CD14-positive monocyte (primary cell): Measurements from ENCODE around the gene HS3ST6. TPM values are rescaled to one million over a fixed set of nuclear protein-coding genes. Genes with fewer than 3 reads are reported as not detected.

Experiments used
- DNase-seq, 3 donors: peaks; one replicate each; pipeline ENCODE4 v3.0.0-alpha.2; 2011 to 2022
- H2AFZ ChIP-seq: 2 replicates; pipeline ENCODE4 v1.6.0; 2012; ENCODE audit warnings: mild to moderate bottlenecking, low read depth, low read length, inconsistent platforms; ENCODE audit not compliant: insufficient read depth, poor library complexity, severe bottlenecking
- H3K27ac ChIP-seq, 2 donors: 1 replicate in 1 of 2; 2 replicates in 1 of 2; pipeline ENCODE4 v1.5.1; 2012 to 2013; ENCODE audit warnings: low read length in 2 of 2, control low read depth in 1 of 2, inconsistent platforms in 1 of 2, low read depth in 1 of 2, mild to moderate bottlenecking in 1 of 2
- H3K27me3 ChIP-seq, 2 donors: one replicate each; pipeline versions ENCODE4 v1.6.0 to v1.6.1; 2011 to 2013; ENCODE audit warnings: low read length in 2 of 2; ENCODE audit not compliant: control insufficient read depth in 2 of 2, insufficient read depth in 2 of 2
- H3K36me3 ChIP-seq, 2 donors: replicated peaks in 1 of 2; 1 replicate in 1 of 2; 2 replicates in 1 of 2; pipeline versions ENCODE4 v1.5.1 to v1.6.1; 2012 to 2013; ENCODE audit warnings: low read length in 2 of 2, control low read depth in 1 of 2, inconsistent platforms in 1 of 2, mild to moderate bottlenecking in 1 of 2; ENCODE audit not compliant: insufficient read depth in 2 of 2, control insufficient read depth in 1 of 2
- H3K4me1 ChIP-seq, 2 donors: 1 replicate in 1 of 2; 2 replicates in 1 of 2; pipeline versions ENCODE4 v1.5.1 to v1.6.1; 2012 to 2013; ENCODE audit warnings: low read length in 2 of 2, control low read depth in 1 of 2, inconsistent platforms in 1 of 2, mild to moderate bottlenecking in 1 of 2, moderate library complexity in 1 of 2; ENCODE audit not compliant: insufficient read depth in 2 of 2, control insufficient read depth in 1 of 2
- H3K4me2 ChIP-seq: replicated peaks from 2 replicates; pipeline ENCODE3; 2012; ENCODE audit warnings: low read length, moderate library complexity, mild to moderate bottlenecking; ENCODE audit not compliant: poor library complexity, severe bottlenecking; ENCODE audit errors: extremely low read depth
- H3K4me3 ChIP-seq, 3 experiments: fragments of 200-600 bp in 1 of 3; sonication (generic) in 1 of 3; replicated peaks in 1 of 3; 1 replicate in 2 of 3; 2 replicates in 1 of 3; pipeline ENCODE4 v1.5.1; 2011 to 2013; ENCODE audit warnings: low read length in 3 of 3, mild to moderate bottlenecking in 3 of 3, control low read depth in 2 of 3, low read depth in 2 of 3, inconsistent platforms in 1 of 3, moderate library complexity in 1 of 3
- H3K79me2 ChIP-seq: 2 replicates; pipeline ENCODE4 v1.6.0; 2012; ENCODE audit warnings: mild to moderate bottlenecking, control low read depth, inconsistent platforms, low read length, moderate library complexity; ENCODE audit not compliant: insufficient read depth
- H3K9ac ChIP-seq: 2 replicates; pipeline ENCODE4 v1.6.0; 2017; ENCODE audit warnings: low read length, mild to moderate bottlenecking; ENCODE audit not compliant: insufficient read depth, poor library complexity, severe bottlenecking
- H3K9me3 ChIP-seq, 2 donors: replicated peaks in 1 of 2; 1 replicate in 1 of 2; 2 replicates in 1 of 2; pipeline versions ENCODE4 v1.5.1 to v1.6.1; 2012 to 2013; ENCODE audit warnings: low read length in 2 of 2, control low read depth in 1 of 2; ENCODE audit not compliant: control insufficient read depth in 1 of 2, insufficient read depth in 1 of 2
- H4K20me1 ChIP-seq: 2 replicates; pipeline ENCODE4 v1.6.0; 2012; ENCODE audit warnings: mild to moderate bottlenecking, low read length, control low read depth, moderate library complexity; ENCODE audit not compliant: insufficient read depth
- H3K27ac Mint-ChIP-seq, 7 donors: one replicate each; pipeline ENCODE4 v1.8.0; 2020; ENCODE audit warnings: mild to moderate bottlenecking in 7 of 7, mixed read lengths in 7 of 7, moderate library complexity in 6 of 7, inconsistent platforms in 2 of 7
- H3K27me3 Mint-ChIP-seq, 3 donors: one replicate each; pipeline ENCODE4 v1.8.0; 2021 to 2022; ENCODE audit warnings: low read depth in 3 of 3, mild to moderate bottlenecking in 3 of 3, mixed read lengths in 3 of 3, moderate library complexity in 3 of 3, inconsistent platforms in 1 of 3
- H3K36me3 Mint-ChIP-seq, 2 donors: one replicate each; pipeline ENCODE4 v1.8.0; 2020; ENCODE audit warnings: mixed read lengths in 2 of 2, inconsistent platforms in 1 of 2, mild to moderate bottlenecking in 1 of 2
- H3K4me1 Mint-ChIP-seq: one replicate; pipeline ENCODE4 v1.8.0; 2020; ENCODE audit warnings: mild to moderate bottlenecking, mixed read lengths
- H3K4me3 Mint-ChIP-seq, 2 donors: one replicate each; pipeline ENCODE4 v1.8.0; 2020; ENCODE audit warnings: mild to moderate bottlenecking in 2 of 2, mixed read lengths in 2 of 2, moderate library complexity in 1 of 2
- H3K9me3 Mint-ChIP-seq, 7 donors: one replicate each; pipeline ENCODE4 v1.8.0; 2020 to 2022; ENCODE audit warnings: mixed read lengths in 7 of 7, mild to moderate bottlenecking in 6 of 7, moderate library complexity in 6 of 7, inconsistent platforms in 2 of 7
- CTCF ChIP-seq: fragments of 200-600 bp; IDR thresholded peaks from one replicate; pipeline ENCODE4 v1.8.0; 2022; ENCODE audit warnings: antibody characterized with exemption, mild to moderate bottlenecking
- WGBS: methylation state at CpG from one replicate; pipeline ENCODE4 v1.1.5; 2013; ENCODE audit warnings: missing lambda C conversion rate; ENCODE audit not compliant: insufficient coverage; 5-methylcytosine and 5-hydroxymethylcytosine counted together
- intact Hi-C, 2 donors: fragments of 100-400 bp; cut with micrococcal nuclease; formaldehyde crosslinking; loops; one replicate each; pipeline versions ENCODE4 v1.15.0 to v1.15.1; 2023
- polyA plus RNA-seq, 3 donors: library from polyadenylated mRNA; depleted of rRNA in 1 of 3; unstranded in 2 of 3; stranded (reverse) in 1 of 3; fragments of 300-500 nt in 2 of 3; fragments of >200 nt in 1 of 3; fragmentation: Illumina TruSeq in 2 of 3; gene quantifications; 1 replicate in 2 of 3; 2 replicates in 1 of 3; pipeline ENCODE4 v1.2.3, GENCODE V29; 2012 to 2021

The HS3ST6 gene
- polyA plus RNA-seq, 3 donors = not detected

GRCh38 chr16:1938910-1939309 lies 20.7 kb upstream of the HS3ST6 start:
- H3K4me3 Mint-ChIP-seq = peak overlapping the region; percentile 61 to 85
- H3K27ac ChIP-seq = peak overlapping the region; percentile 83 to 86
- H3K4me2 ChIP-seq = peak overlapping the region; percentile 59
- H3K27me3 Mint-ChIP-seq = peaks cover 0 to 1% (median 0%) of the 10 kb centered on the region in 3 donors
- H3K9me3 Mint-ChIP-seq = no peaks in the 10 kb centered on the region
- H3K4me3 ChIP-seq = peak overlapping the region in 1 of 3 experiments; percentile 62
- peaks cover 63% of the 10 kb centered on the region for H3K4me1 Mint-ChIP-seq
- no peaks in the 10 kb centered on the region for H3K27me3 ChIP-seq
- DNase-seq = no peak
- peaks cover 66% of the 10 kb centered on the region for H3K79me2 ChIP-seq
- peaks cover 65 to 77% of the 10 kb centered on the region in 2 donors for H3K4me1 ChIP-seq
- peaks cover 36 to 48% of the 10 kb centered on the region in 2 donors for H3K36me3 ChIP-seq
- no peaks in the 10 kb centered on the region for H3K9me3 ChIP-seq
- no peak for TF ChIP-seq CTCF
- intact Hi-C loops = loop anchor here in 1 of 2 donors (10.0 kb wide), 1 partner anchor 164 kb away; the partner anchor contains the start of genes EME2, MRPS34 and NME3
- peaks cover 38% of the 10 kb centered on the region for H4K20me1 ChIP-seq
- peak overlapping the region; percentile 92 to 98 (median 96) for H3K27ac Mint-ChIP-seq
- H2AFZ ChIP-seq = no peak overlapping the region
- H3K9ac ChIP-seq = peak overlapping the region; percentile 52
- peaks cover 36 to 59% of the 10 kb centered on the region in 2 donors for H3K36me3 Mint-ChIP-seq
- 69% methylated on average over 12 of the region's 17 CpGs for WGBS

GRCh38 chr16:1938316-1938715 lies 20.1 kb upstream of the HS3ST6 start:
- H3K4me1 ChIP-seq = peaks cover 60 to 71% of the 10 kb centered on the region in 2 donors

More at GRCh38 chr16:1938316-1938715, 20.1 kb upstream of the HS3ST6 start:
- Mint-ChIP-seq H3K9me3 (no peaks in the 10 kb centered on the region), H3K4me1 (peaks cover 62% of the 10 kb centered on the region), H3K27ac (peak overlapping the region; percentile 92 to 98 (median 96)), H3K27me3 (peaks cover 0 to 1% (median 0%) of the 10 kb centered on the region in 3 donors), H3K4me3 (peak overlapping the region; percentile 61 to 85), H3K36me3 (peaks cover 36 to 59% of the 10 kb centered on the region in 2 donors)
- TF ChIP-seq CTCF = no peak
- Histone ChIP-seq H3K36me3 (peaks cover 36 to 48% of the 10 kb centered on the region in 2 donors), H3K4me3 (peak overlapping the region in 2 of 3 experiments; percentile 1 to 62), H3K9me3 (no peaks in the 10 kb centered on the region), H3K4me2 (peak overlapping the region; percentile 59), H3K27ac (peak overlapping the region; percentile 83 to 86), H4K20me1 (peaks cover 38% of the 10 kb centered on the region), H2AFZ (peak overlapping the region; percentile 48), H3K79me2 (peaks cover 66% of the 10 kb centered on the region), H3K9ac (peak overlapping the region; percentile 52), H3K27me3 (no peaks in the 10 kb centered on the region)
- 29% methylated on average over 8 of the region's 10 CpGs for WGBS
- intact Hi-C loops = loop anchor here in 1 of 2 donors (10.0 kb wide), 1 partner anchor 164 kb away; the partner anchor contains the start of genes EME2, MRPS34 and NME3
- peak; percentile 80 to 90 (median 90) for DNase-seq
